Body of pancreas (tissue), 4 donors: ENCODE results near the gene HHAT.

Experiments used
- CTCF ChIP-seq, 7 experiments: fragments of 450-650 bp in 4 of 7; fragments of 200-600 bp in 3 of 7; sonication (generic) in 3 of 7; IDR thresholded peaks; one replicate each; pipeline ENCODE4 v1.5.1; 2016 to 2019; ENCODE audit warnings: antibody characterized with exemption in 7 of 7
- POLR2A ChIP-seq, 3 donors: fragments of 450-650 bp; IDR thresholded peaks; one replicate each; pipeline ENCODE4 v1.6.1; 2016; ENCODE audit warnings: antibody characterized with exemption in 3 of 3, mild to moderate bottlenecking in 2 of 3

GRCh38 chr1:210535761-210536160, 207.1 kb downstream of the HHAT start:
- no peak for TF ChIP-seq CTCF (IDR thresholded peaks at IDR 0.05)
- no peak for TF ChIP-seq POLR2A (IDR thresholded peaks at IDR 0.05)
